HG03097 (cell line): ENCODE data around the gene FOLR1.
"Not testable (repeated sequence)": the region's sequence is repeated elsewhere in the genome, so short reads cannot be mapped to it uniquely, and the experiment has no call there.

Source experiments
- ATAC-seq: cut with Tn5 transposase; IDR thresholded peaks from one replicate; pipeline ENCODE4 v1.9.1; 2021; ENCODE audit not compliant: unreplicated experiment, low FRiP score

Gene FOLR1

GRCh38 chr11:72191961-72192381, at the start of gene FOLR1:
Gene FOLR1, plus strand, starts transcription at chr11:72192140. Its CDS starts 34 bp downstream, at chr11:72192174.
- ATAC-seq = no peak

- not testable (repeated sequence) for ATAC-seq
Measured at GRCh38 chr11:72142543-72142942, 49.4 kb upstream of the FOLR1 start.

- no peak for ATAC-seq
Measured at GRCh38 chr11:72144807-72145565, 47.0 kb upstream of the FOLR1 start.

- no peak for ATAC-seq
Measured at GRCh38 chr11:72146625-72147024, 45.3 kb upstream of the FOLR1 start.

GRCh38 chr11:72150882-72151281, 41.1 kb upstream of the FOLR1 start:
- no peak for ATAC-seq

GRCh38 chr11:72153874-72154273, 38.1 kb upstream of the FOLR1 start:
- ATAC-seq = not testable (repeated sequence)

- ATAC-seq = no peak
Measured at GRCh38 chr11:72154816-72155215, 37.1 kb upstream of the FOLR1 start.

- no peak for ATAC-seq
Measured at GRCh38 chr11:72155751-72156150, 36.2 kb upstream of the FOLR1 start.

GRCh38 chr11:72157131-72157530, 34.8 kb upstream of the FOLR1 start:
- no peak for ATAC-seq

GRCh38 chr11:72160319-72160718, 31.6 kb upstream of the FOLR1 start:
- ATAC-seq = no peak

GRCh38 chr11:72162891-72163492, 28.9 kb upstream of the FOLR1 start:
- no peak for ATAC-seq

GRCh38 chr11:72164187-72164586, 27.8 kb upstream of the FOLR1 start:
- not testable (repeated sequence) for ATAC-seq

- not testable (repeated sequence) for ATAC-seq
Measured at GRCh38 chr11:72169046-72169555, 22.8 kb upstream of the FOLR1 start.

- not testable (repeated sequence) for ATAC-seq
Measured at GRCh38 chr11:72169754-72170153, 22.2 kb upstream of the FOLR1 start.

GRCh38 chr11:72172043-72172442, 19.9 kb upstream of the FOLR1 start:
- ATAC-seq = not testable (repeated sequence)

GRCh38 chr11:72173291-72173690, 18.6 kb upstream of the FOLR1 start:
- no peak for ATAC-seq

GRCh38 chr11:72174302-72175070, 17.5 kb upstream of the FOLR1 start:
- no peak for ATAC-seq

GRCh38 chr11:72177656-72178055, 14.3 kb upstream of the FOLR1 start:
- no peak for ATAC-seq

GRCh38 chr11:72179049-72179803, 12.7 kb upstream of the FOLR1 start:
- no peak for ATAC-seq

- ATAC-seq = no peak
Measured at GRCh38 chr11:72179804-72180396, 12.0 kb upstream of the FOLR1 start.
